A673 (cell line): Measurements from ENCODE around the gene ST6GALNAC6. TPM values are rescaled to one million over a fixed set of nuclear protein-coding genes. Genes with fewer than 3 reads are reported as not detected.
A peak's percentile ranks its signal among the peaks of the same experiment; 100 is the strongest.

ENCODE experiments used
- BruUV-seq: library from RNA; stranded (reverse); fragments of 400-500 nt; replicated peaks from 2 replicates; lab custom pipeline; 2021; lab: Mats Ljungman, UMichigan
- CTCF ChIA-PET: fragments of 300-600 bp; sonication (Branson Sonifier 250); formaldehyde crosslinking; loops from one replicate; lab custom pipeline; 2022; ENCODE audit warnings: antibody characterized with exemption; lab: Charles Lee
- POLR2A ChIA-PET: fragments of 300-600 bp; sonication (Branson Sonifier 250); formaldehyde crosslinking; loops from one replicate; lab custom pipeline; 2022; ENCODE audit warnings: antibody characterized with exemption; ENCODE audit not compliant: low non-redundant PET; lab: Charles Lee
- DNase-seq: peaks from one replicate; pipeline ENCODE4 v3.0.0-alpha.2; 2015; ENCODE audit warnings: low spot score
- H3K27ac ChIP-seq: fragments of 200-600 bp; sonication (generic); 2 replicates; pipeline ENCODE4 v1.5.1; 2016; ENCODE audit warnings: mixed run types, low read depth, mild to moderate bottlenecking, mixed read lengths, antibody characterized with exemption, low read length; ENCODE audit not compliant: poor library complexity, severe bottlenecking
- H3K27me3 ChIP-seq: fragments of 200-600 bp; sonication (generic); replicated peaks from 2 replicates; pipeline ENCODE4 v1.6.1; 2017; ENCODE audit warnings: mixed run types, low read depth, mild to moderate bottlenecking, mixed read lengths, antibody characterized with exemption, low read length; ENCODE audit not compliant: insufficient read depth, poor library complexity
- H3K36me3 ChIP-seq: fragments of 200-600 bp; sonication (generic); 2 replicates; pipeline ENCODE4 v1.6.1; 2016; ENCODE audit warnings: mixed run types, mild to moderate bottlenecking, mixed read lengths, antibody characterized with exemption, low read length; ENCODE audit not compliant: insufficient read depth, poor library complexity, severe bottlenecking
- H3K4me1 ChIP-seq: fragments of 200-600 bp; sonication (generic); 2 replicates; pipeline ENCODE4 v1.6.1; 2017; ENCODE audit warnings: mixed run types, mild to moderate bottlenecking, mixed read lengths, antibody characterized with exemption, low read length; ENCODE audit not compliant: insufficient read depth, poor library complexity, severe bottlenecking
- H3K4me3 ChIP-seq: fragments of 200-600 bp; sonication (generic); 2 replicates; pipeline ENCODE4 v1.5.1; 2016; ENCODE audit warnings: low read depth, mixed run types, mild to moderate bottlenecking, mixed read lengths, low read length; ENCODE audit not compliant: poor library complexity, severe bottlenecking
- H3K9me3 ChIP-seq: fragments of 200-600 bp; sonication (generic); 2 replicates; pipeline ENCODE4 v1.6.1; 2016; ENCODE audit warnings: mixed run types, low read depth, mild to moderate bottlenecking, mixed read lengths, antibody characterized with exemption, low read length; ENCODE audit not compliant: poor library complexity, severe bottlenecking
- EZH2 ChIP-seq: fragments of 200-600 bp; sonication (generic); IDR thresholded peaks from 2 replicates; pipeline ENCODE4 v1.6.1; 2017; ENCODE audit warnings: borderline replicate concordance, low read depth, mild to moderate bottlenecking, mixed read lengths, antibody characterized with exemption, low read length; ENCODE audit not compliant: poor library complexity, severe bottlenecking
- intact Hi-C: fragments of 100-400 bp; cut with micrococcal nuclease; formaldehyde crosslinking; loops from one replicate; pipeline ENCODE4 v1.10.0; 2022; ENCODE audit not compliant: unreplicated experiment
- total RNA-seq: library from RNA; stranded (reverse); gene quantifications from 2 replicates; pipeline ENCODE4 v1.2.3, GENCODE V29; 2021
- TF ChIP-seq, protein P1 (sequence below): fragments of 300-800, 200-600 bp; sonication (generic); conservative IDR thresholded peaks from 2 replicates; pipeline ENCODE4 v1.5.1; 2017; ENCODE audit warnings: low read depth, mild to moderate bottlenecking, antibody characterized with exemption, low read length, moderate library complexity, mixed read lengths

Gene ST6GALNAC6
- total RNA-seq, 1 experiment from 2014 or later, result 34.7 TPM

DNA sequence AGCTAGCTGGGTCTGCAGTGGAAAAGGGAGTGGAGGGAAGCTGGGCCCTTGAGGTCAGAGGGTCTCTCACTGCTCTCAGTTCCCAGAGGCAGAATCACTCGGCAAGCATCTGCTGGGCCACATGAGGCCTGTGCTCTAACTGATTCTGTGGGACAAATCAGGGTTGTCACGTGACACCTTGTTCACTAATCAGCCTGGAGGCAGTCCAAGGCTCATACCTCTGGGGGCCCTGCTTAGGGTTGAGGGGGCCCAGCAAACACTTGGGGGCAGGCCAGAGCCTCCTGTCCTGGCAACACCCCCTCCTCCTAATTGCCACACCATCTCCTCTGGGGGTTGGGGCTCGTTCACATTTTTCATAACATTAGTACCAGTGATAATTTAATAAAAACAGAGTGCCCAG is 47.3 kb upstream of the ST6GALNAC6 start:
- H3K9me3 ChIP-seq, result no peaks in the 10 kb centered on the region
- intact Hi-C loops, result no loop called here
- ChIA-PET POLR2A (no interaction called here), CTCF (no interaction called here)
- DNase-seq, result no peak
- TF ChIP-seq EZH2, result no peak
- TF ChIP-seq, protein P1, sequence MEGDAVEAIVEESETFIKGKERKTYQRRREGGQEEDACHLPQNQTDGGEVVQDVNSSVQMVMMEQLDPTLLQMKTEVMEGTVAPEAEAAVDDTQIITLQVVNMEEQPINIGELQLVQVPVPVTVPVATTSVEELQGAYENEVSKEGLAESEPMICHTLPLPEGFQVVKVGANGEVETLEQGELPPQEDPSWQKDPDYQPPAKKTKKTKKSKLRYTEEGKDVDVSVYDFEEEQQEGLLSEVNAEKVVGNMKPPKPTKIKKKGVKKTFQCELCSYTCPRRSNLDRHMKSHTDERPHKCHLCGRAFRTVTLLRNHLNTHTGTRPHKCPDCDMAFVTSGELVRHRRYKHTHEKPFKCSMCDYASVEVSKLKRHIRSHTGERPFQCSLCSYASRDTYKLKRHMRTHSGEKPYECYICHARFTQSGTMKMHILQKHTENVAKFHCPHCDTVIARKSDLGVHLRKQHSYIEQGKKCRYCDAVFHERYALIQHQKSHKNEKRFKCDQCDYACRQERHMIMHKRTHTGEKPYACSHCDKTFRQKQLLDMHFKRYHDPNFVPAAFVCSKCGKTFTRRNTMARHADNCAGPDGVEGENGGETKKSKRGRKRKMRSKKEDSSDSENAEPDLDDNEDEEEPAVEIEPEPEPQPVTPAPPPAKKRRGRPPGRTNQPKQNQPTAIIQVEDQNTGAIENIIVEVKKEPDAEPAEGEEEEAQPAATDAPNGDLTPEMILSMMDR, result no peak
- peaks cover 7% of the 10 kb centered on the region for H3K4me1 ChIP-seq
- H3K27ac ChIP-seq, result peak overlapping the region; percentile 29
- peaks cover 20% of the 10 kb centered on the region for H3K36me3 ChIP-seq
- no peak overlapping the region for H3K4me3 ChIP-seq
- no peaks in the 10 kb centered on the region for H3K27me3 ChIP-seq
- no TSS peak for BruUV-seq

GRCh38 chr9:127945942-127946341 is 46.5 kb upstream of the ST6GALNAC6 start:
- BruUV-seq, result no TSS peak
- TF ChIP-seq, protein P1, result no peak
- TF ChIP-seq EZH2, result no peak
- peaks cover 7% of the 10 kb centered on the region for H3K4me1 ChIP-seq
- DNase-seq, result no peak
- peaks cover 21% of the 10 kb centered on the region for H3K36me3 ChIP-seq
- intact Hi-C loops, result no loop called here
- POLR2A ChIA-PET, result no interaction called here
- CTCF ChIA-PET, result interaction anchor here (0.6 kb wide), 1 partner anchor 724 kb away, joined by 6 read pairs; no protein-coding TSS in a partner anchor
- H3K4me3 ChIP-seq, result no peak overlapping the region
- H3K27ac ChIP-seq, result no peak overlapping the region
- H3K9me3 ChIP-seq, result no peaks in the 10 kb centered on the region
- no peaks in the 10 kb centered on the region for H3K27me3 ChIP-seq

- Histone ChIP-seq H3K4me1 (peaks cover 7% of the 10 kb centered on the region), H3K4me3 (no peak overlapping the region), H3K36me3 (peaks cover 21% of the 10 kb centered on the region), H3K27me3 (no peaks in the 10 kb centered on the region), H3K9me3 (no peaks in the 10 kb centered on the region), H3K27ac (no peak overlapping the region)
- no TSS peak for BruUV-seq
- DNase-seq, result no peak
- ChIA-PET POLR2A (no interaction called here), CTCF (no interaction called here)
- intact Hi-C loops, result no loop called here
- TF ChIP-seq, protein P1, result no peak
- TF ChIP-seq EZH2, result no peak
These were observed 45.9 kb upstream of the ST6GALNAC6 start for GRCh38 chr9:127945338-127945737.
